Activated T-cell treated with anti-CD3 and anti-CD28 coated beads, Interleukin-2, amount 50 U/mL, for 48 hours (primary cell): Measurements from ENCODE around the gene ALG11.
"Not testable (repeated sequence)": the region's sequence is repeated elsewhere in the genome, so short reads cannot be mapped to it uniquely, and the experiment has no call there.

Experiments
- DNase-seq, 2 experiments: peaks; one replicate each; pipeline ENCODE4 v3.0.0-alpha.2; 2020

ALG11 gene

GRCh38 chr13:52011632-52012511 lies at the start of gene ALG11:
ALG11 (plus strand) TSS chr13:52012398; CDS start chr13:52012419, 21 bp downstream.
- DNase-seq = peak; percentile 100

- no peak for DNase-seq
Measured at GRCh38 chr13:51966186-51966585, 46.0 kb upstream of the ALG11 start.

- no peak for DNase-seq
Measured at GRCh38 chr13:51967482-51968446, 44.4 kb upstream of the ALG11 start.

GRCh38 chr13:51970349-51970748 lies 41.8 kb upstream of the ALG11 start:
- DNase-seq = no peak

GRCh38 chr13:51971520-51972426 lies 40.4 kb upstream of the ALG11 start:
- DNase-seq = no peak

- DNase-seq = no peak
Measured at GRCh38 chr13:51974482-51974881, 37.7 kb upstream of the ALG11 start.

GRCh38 chr13:51976423-51976822 lies 35.8 kb upstream of the ALG11 start:
- no peak for DNase-seq

- no peak for DNase-seq
Measured at GRCh38 chr13:51976890-51977289, 35.3 kb upstream of the ALG11 start.

- no peak for DNase-seq
Measured at GRCh38 chr13:51977625-51978024, 34.6 kb upstream of the ALG11 start.

- DNase-seq = no peak
Measured at GRCh38 chr13:51978796-51979556, 33.2 kb upstream of the ALG11 start.

GRCh38 chr13:51980908-51981307 lies 31.3 kb upstream of the ALG11 start:
- DNase-seq = no peak

GRCh38 chr13:51981355-51981754 lies 30.8 kb upstream of the ALG11 start:
- DNase-seq = no peak

GRCh38 chr13:51983292-51983691 lies 28.9 kb upstream of the ALG11 start:
- DNase-seq = not testable (repeated sequence)

- not testable (repeated sequence) for DNase-seq
Measured at GRCh38 chr13:51984904-51985303, 27.3 kb upstream of the ALG11 start.

- DNase-seq = no peak
Measured at GRCh38 chr13:51988988-51989618, 23.1 kb upstream of the ALG11 start.

- DNase-seq = no peak
Measured at GRCh38 chr13:51993713-51994112, 18.5 kb upstream of the ALG11 start.

- DNase-seq = no peak
Measured at GRCh38 chr13:51995677-51996551, 16.3 kb upstream of the ALG11 start.

GRCh38 chr13:51996641-51997040 lies 15.6 kb upstream of the ALG11 start:
- DNase-seq = no peak

GRCh38 chr13:51997186-51997585 lies 15.0 kb upstream of the ALG11 start:
- DNase-seq = no peak
